GM19372 (cell line): ENCODE data around the gene QRICH1.

Experiments used
- ATAC-seq: cut with Tn5 transposase; IDR thresholded peaks from one replicate; pipeline ENCODE4 v1.9.1; 2021; ENCODE audit warnings: mild to moderate bottlenecking, low read depth, moderate library complexity; ENCODE audit not compliant: unreplicated experiment

The QRICH1 gene

DNA sequence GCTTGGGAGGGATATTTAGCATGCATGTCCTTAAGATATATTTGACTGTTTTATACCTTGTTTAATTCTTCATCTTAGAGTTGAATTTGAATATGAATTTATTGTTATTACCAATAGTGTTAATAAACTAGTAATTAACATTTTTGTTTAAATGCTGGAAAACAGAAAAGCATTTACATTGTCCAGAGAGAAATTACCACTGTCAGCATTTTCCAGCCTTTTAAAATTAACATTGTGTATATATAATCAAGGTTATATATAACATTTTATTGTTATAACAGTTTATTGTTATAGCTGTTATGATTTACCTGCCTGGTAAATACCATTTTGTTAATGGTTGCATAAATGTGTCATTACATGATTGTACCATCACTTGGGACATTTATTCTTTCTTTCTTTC is 111.9 kb downstream of the QRICH1 start:
- ATAC-seq = no peak

DNA sequence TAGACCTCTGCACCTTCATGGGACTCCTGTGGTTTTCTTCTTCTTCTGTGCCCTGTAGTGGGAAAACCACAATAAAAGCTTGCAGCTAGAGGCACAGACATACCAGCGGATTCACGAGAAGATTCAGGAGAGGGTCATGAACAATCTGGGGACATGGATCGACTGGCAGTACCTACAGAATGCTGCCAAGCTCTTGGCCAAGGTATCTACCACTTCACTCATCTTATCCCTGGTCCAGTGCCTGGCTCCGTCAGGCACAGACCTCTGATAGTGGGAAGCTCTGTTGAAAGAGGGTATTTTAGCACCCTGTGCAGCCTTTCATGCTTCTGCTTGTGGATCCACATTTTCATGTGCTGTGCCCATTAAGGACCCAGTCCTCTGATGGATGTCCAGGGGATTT is 113.6 kb downstream of the QRICH1 start:
- ATAC-seq = no peak
